COLO829 (cell line): ENCODE measurements around the gene AMPH.

ENCODE experiments used
- DNase-seq: peaks from one replicate; pipeline ENCODE4 v3.0.0; 2012; ENCODE audit warnings: low spot score

Gene AMPH

DNA sequence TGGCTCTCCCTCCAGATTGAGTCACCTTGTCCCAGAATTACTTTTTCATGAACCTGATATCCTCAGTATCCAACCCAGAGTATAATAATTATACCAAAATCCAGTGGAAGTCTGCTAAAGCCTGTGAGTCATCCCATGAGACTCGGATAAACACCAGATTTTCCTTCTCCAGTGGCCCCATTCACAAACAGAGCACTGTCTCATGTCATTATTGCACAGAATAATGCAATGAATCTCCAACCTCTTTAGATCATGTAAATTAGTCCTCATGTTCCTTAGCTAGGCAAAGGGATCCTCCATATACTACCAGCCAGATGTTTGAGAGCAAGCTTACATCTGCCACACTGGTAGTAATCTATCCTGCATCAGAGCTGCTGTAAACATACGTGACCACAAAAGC lies 89.0 kb downstream of the AMPH start:
- DNase-seq = no peak

- DNase-seq = no peak
Measured at GRCh38 chr7:38541440-38541839, 89.7 kb downstream of the AMPH start.

- DNase-seq = no peak
Measured at GRCh38 chr7:38539477-38540081, 91.6 kb downstream of the AMPH start.

GRCh38 chr7:38535073-38535472 lies 96.1 kb downstream of the AMPH start:
- DNase-seq = no peak

DNA sequence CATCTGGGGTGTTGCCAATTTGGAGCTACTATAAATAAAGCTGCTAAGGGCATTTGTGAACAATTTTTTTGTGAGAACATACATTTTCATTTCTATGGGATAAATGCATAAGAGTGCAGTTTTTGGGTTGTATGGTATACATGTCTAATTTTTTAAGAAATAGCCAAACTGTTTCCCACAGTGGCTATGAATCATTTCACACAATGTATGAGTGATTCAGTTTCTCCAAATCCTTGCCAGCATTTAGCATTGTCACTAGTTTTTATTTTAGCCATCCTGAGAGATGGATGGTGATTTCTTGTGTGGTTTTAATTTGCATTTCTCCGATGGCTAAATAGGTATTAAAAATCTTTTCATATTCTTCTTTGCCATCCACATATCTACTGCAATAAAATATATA lies 105.3 kb downstream of the AMPH start:
- no peak for DNase-seq

DNA sequence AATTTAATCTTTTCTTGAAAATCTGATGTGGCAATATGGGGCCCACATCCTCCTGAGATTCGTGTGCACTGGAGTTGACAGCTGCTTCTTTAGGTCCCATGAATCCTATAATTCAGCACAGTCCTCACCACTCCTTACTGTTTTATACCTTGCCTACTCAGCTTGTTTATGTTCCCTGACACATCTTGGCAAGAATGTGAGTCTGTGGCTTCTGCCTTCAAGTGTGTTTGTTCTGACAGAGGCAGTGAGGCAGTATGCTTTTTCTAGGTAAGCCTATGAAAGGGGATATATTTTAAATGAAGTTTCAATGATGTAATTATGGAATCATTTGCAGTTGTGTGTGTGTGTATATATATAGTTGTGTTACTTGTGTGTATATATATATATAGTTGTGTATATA lies 106.4 kb downstream of the AMPH start:
- no peak for DNase-seq

GRCh38 chr7:38520741-38521140 lies 110.4 kb downstream of the AMPH start:
- DNase-seq = no peak

GRCh38 chr7:38518541-38518940 lies 112.6 kb downstream of the AMPH start:
- no peak for DNase-seq

- no peak for DNase-seq
Measured at GRCh38 chr7:38512704-38513103, 118.5 kb downstream of the AMPH start.

GRCh38 chr7:38512291-38512690 lies 118.9 kb downstream of the AMPH start:
- no peak for DNase-seq

DNA sequence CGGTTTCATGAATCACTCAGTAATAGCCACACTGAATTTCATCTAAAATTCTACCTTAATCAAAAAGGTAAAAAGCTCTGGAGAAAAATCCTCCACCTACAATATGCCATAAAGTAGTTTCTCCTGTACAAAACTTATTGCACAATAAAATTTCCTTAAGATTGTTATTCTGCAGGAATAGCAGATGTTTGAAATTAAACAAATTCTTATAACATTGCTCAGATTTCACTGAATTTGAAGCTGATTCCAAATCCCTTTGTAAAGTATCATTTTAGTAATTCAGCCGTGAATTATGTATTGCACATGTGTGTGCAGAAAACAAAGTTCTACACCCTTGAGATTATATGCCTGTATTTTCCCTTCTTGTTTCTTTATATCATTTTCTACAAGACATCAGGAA lies 123.8 kb downstream of the AMPH start:
- DNase-seq = no peak

GRCh38 chr7:38506756-38507155 lies 124.4 kb downstream of the AMPH start:
- no peak for DNase-seq

- DNase-seq = no peak
Measured at GRCh38 chr7:38506004-38506403, 125.2 kb downstream of the AMPH start.

GRCh38 chr7:38504684-38505083 lies 126.5 kb downstream of the AMPH start:
- DNase-seq = no peak

GRCh38 chr7:38502848-38503247 lies 128.3 kb downstream of the AMPH start:
- DNase-seq = no peak

- no peak for DNase-seq
Measured at GRCh38 chr7:38502289-38502688, 128.9 kb downstream of the AMPH start.

DNA sequence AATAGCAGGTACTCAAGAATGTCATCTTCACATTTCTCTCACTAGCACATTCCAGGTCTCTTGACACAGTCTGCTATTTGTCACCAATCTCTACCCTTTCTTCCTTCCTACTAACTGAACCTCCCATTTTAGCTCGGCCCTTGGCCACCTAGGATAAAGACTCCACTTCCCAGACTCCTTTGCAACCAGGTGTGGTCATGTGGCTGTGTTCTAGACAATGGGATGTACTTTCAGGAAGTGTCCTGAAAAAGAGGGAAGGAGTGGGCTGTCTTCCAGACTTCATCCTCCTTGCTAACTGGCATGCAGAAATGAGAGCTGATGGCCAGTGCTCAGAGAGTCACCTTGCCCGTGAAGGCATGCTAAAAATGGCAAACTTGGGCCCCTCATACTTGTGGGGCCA lies 139.2 kb downstream of the AMPH start:
- DNase-seq = no peak

- DNase-seq = no peak
Measured at GRCh38 chr7:38482521-38482920, 148.7 kb downstream of the AMPH start.

GRCh38 chr7:38481401-38481800 lies 149.8 kb downstream of the AMPH start:
- no peak for DNase-seq

- no peak for DNase-seq
Measured at GRCh38 chr7:38478404-38478803, 152.8 kb downstream of the AMPH start.

DNA sequence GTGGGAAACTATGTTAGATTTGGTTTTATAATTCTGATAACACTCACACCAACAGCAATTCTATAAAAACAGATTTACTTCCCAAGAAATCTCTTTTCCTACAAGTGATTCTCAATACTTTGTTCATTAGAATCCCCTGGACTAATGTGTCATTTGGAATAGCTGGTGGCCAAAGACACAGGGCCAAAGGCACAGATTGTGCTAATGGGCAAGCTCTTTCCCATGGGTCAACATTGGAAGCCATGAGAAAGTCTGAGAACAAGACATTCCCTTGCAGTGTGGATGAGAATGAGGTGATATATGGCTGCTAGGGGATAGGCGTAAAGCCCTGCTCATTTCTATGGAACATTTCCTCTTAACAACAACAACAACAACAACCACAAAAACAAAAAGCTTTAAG lies 153.8 kb downstream of the AMPH start:
- no peak for DNase-seq

GRCh38 chr7:38476764-38477163 lies 154.4 kb downstream of the AMPH start:
- DNase-seq = no peak

DNA sequence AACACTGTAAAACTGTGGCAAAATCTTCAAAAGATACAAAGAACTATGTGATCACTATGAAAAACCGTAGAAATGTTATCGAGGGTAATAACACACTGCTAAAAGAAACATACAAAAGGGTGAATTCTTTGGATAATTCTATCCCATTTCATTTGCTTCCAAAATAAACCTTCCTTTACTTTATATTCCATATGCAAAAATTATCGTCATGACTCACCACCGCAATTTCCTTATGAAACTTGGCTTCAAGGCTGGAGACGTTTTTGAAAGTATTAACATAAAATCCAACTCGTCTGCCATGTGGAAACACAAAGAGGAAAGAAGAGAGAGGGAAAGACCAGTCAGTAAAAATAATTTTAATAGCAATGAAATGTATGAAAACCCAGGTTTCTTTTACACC lies 165.2 kb downstream of the AMPH start:
- peak; percentile 65 for DNase-seq

DNA sequence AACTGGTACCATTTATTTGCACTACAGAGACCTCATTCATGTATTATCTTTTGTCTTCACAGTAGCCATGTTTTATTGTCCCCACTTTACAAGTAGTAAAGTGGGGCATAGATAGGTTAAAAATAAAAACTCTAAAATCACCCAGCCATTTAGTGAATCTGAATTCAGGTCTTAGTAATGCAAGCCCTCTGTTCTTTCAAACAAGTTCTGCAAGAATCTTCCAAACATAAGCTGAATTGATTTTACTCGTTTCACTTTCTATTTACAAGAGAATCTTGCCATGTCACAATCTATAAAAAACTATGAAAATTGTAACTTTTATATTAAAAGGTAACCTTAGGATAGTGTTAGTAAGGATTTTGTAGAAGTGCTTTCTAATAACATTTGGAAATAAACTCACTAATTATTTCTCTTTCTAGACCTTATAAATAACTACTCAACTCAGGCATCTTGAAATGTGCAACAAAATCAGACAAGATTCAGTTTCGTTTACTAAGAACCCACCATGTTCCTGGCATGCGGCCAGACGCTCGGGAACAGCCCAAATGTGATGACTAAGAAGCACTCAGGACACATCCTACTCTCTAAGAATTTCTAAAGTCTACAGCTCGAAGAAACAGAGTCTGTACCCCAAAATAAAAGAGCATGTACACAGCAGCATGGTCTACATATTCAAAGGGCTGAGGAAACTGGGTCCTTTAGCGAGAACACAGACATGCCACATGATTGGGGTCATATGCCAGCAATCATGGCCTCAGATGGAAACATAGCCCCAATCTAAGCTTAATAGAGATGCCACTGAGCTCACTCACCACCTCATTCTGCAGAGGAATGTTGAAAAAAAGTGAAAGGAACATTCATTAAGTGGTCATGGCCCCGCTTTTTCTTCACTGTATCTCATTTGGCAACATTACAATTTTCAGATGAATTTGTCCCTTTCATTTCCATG lies 167.6 kb downstream of the AMPH start:
- peak; percentile 28 for DNase-seq
